Glomerular endothelial cell (primary cell): ENCODE results near the gene AMPH. TPM values are rescaled to one million over a fixed set of nuclear protein-coding genes. Genes with fewer than 3 reads are reported as not detected.
A peak's percentile ranks its signal among the peaks of the same experiment; 100 is the strongest.
"Not testable (repeated sequence)": the region's sequence is repeated elsewhere in the genome, so short reads cannot be mapped to it uniquely, and the experiment has no call there.

Source experiments
- DNase-seq: peaks from one replicate; pipeline ENCODE4 v3.0.0-alpha.2; 2011; ENCODE audit warnings: low read depth, low spot score; ENCODE audit errors: extremely low read depth
- total RNA-seq: library from RNA; depleted of rRNA; stranded (reverse); fragments of >200 nt; gene quantifications from 2 replicates; pipeline ENCODE4 v1.2.3, GENCODE V29; 2015

Gene AMPH
- total RNA-seq, 1 donor from 2014 or later = 0.29 TPM

- no peak for DNase-seq
Measured at GRCh38 chr7:38411404-38411803, 219.8 kb downstream of the AMPH start.

- no peak for DNase-seq
Measured at GRCh38 chr7:38410056-38410455, 221.1 kb downstream of the AMPH start.

GRCh38 chr7:38409531-38409930, 221.6 kb downstream of the AMPH start:
- DNase-seq = no peak

- no peak for DNase-seq
Measured at GRCh38 chr7:38398725-38399321, 232.3 kb downstream of the AMPH start.

- no peak for DNase-seq
Measured at GRCh38 chr7:38396852-38397251, 234.3 kb downstream of the AMPH start.

GRCh38 chr7:38395921-38396552, 235.1 kb downstream of the AMPH start:
- not testable (repeated sequence) for DNase-seq

- DNase-seq = no peak
Measured at GRCh38 chr7:38394660-38395059, 236.5 kb downstream of the AMPH start.

- DNase-seq = no peak
Measured at GRCh38 chr7:38393874-38394273, 237.3 kb downstream of the AMPH start.

GRCh38 chr7:38391751-38392150, 239.4 kb downstream of the AMPH start:
- DNase-seq = no peak

GRCh38 chr7:38385682-38386081, 245.5 kb downstream of the AMPH start:
- peak; percentile 79 for DNase-seq

- DNase-seq = no peak
Measured at GRCh38 chr7:38383281-38383680, 247.9 kb downstream of the AMPH start.

GRCh38 chr7:38382684-38383083, 248.5 kb downstream of the AMPH start:
- DNase-seq = no peak

- DNase-seq = no peak
Measured at GRCh38 chr7:38375453-38375852, 255.7 kb downstream of the AMPH start.

- DNase-seq = no peak
Measured at GRCh38 chr7:38374507-38374906, 256.7 kb downstream of the AMPH start.

- no peak for DNase-seq
Measured at GRCh38 chr7:38373155-38373554, 258.0 kb downstream of the AMPH start.

- no peak for DNase-seq
Measured at GRCh38 chr7:38372290-38372689, 258.9 kb downstream of the AMPH start.

- peak; percentile 64 for DNase-seq
Measured at GRCh38 chr7:38369816-38370493, 261.2 kb downstream of the AMPH start.

- DNase-seq = no peak
Measured at GRCh38 chr7:38368191-38368605, 263.0 kb downstream of the AMPH start.

- no peak for DNase-seq
Measured at GRCh38 chr7:38367301-38367890, 263.8 kb downstream of the AMPH start.

GRCh38 chr7:38363379-38363778, 267.8 kb downstream of the AMPH start:
- DNase-seq = not testable (repeated sequence)

GRCh38 chr7:38362611-38363237, 268.4 kb downstream of the AMPH start:
- not testable (repeated sequence) for DNase-seq
